GM10266 (cell line): ENCODE measurements around the gene SCCPDH.
"Not testable (repeated sequence)": the region's sequence is repeated elsewhere in the genome, so short reads cannot be mapped to it uniquely, and the experiment has no call there.

ENCODE experiments used
- DNase-seq: peaks from one replicate; pipeline ENCODE4 v3.0.0; 2012; ENCODE audit errors: extremely low spot score
- CTCF ChIP-seq: IDR thresholded peaks from 2 replicates; pipeline ENCODE4 v1.5.1; 2012; ENCODE audit warnings: mild to moderate bottlenecking, low read depth; ENCODE audit not compliant: control insufficient read depth, insufficient read depth; ENCODE audit errors: missing control alignments

SCCPDH gene

GRCh38 chr1:246805135-246805716 is 81.0 kb downstream of the SCCPDH start:
- DNase-seq = no peak
- no peak for TF ChIP-seq CTCF

GRCh38 chr1:246809473-246809872 is 85.3 kb downstream of the SCCPDH start:
- no peak for DNase-seq
- no peak for TF ChIP-seq CTCF

GRCh38 chr1:246811985-246812384 is 87.8 kb downstream of the SCCPDH start:
- DNase-seq = no peak
- no peak for TF ChIP-seq CTCF

- not testable (repeated sequence) for DNase-seq
These were observed 89.1 kb downstream of the SCCPDH start for GRCh38 chr1:246813325-246813724.

- TF ChIP-seq CTCF = no peak
- DNase-seq = no peak
These were observed 90.7 kb downstream of the SCCPDH start for GRCh38 chr1:246814890-246815289.

- no peak for DNase-seq
- TF ChIP-seq CTCF = no peak
These were observed 91.6 kb downstream of the SCCPDH start for GRCh38 chr1:246815693-246816270.
